PFSK-1 (cell line): ENCODE data around the gene PRPF8.

ENCODE experiments used
- FOXP2 ChIP-seq: optimal IDR thresholded peaks from 2 replicates; pipeline ENCODE3; 2011; ENCODE audit warnings: borderline replicate concordance, control low read depth, inconsistent platforms; ENCODE audit not compliant: insufficient read depth; ENCODE audit errors: extremely low read length, extremely low read depth
- POLR2AphosphoS5 ChIP-seq: IDR thresholded peaks from 2 replicates; pipeline ENCODE4 v1.6.1; 2012; ENCODE audit warnings: low read depth, mild to moderate bottlenecking, control low read depth, low read length, moderate library complexity
- REST ChIP-seq, 2 experiments: IDR thresholded peaks; 2 replicates each; pipeline versions ENCODE4 v1.6.1 to v1.8.0; 2011 to 2012; ENCODE audit warnings: low read depth in 2 of 2, low read length in 2 of 2, control low read depth in 1 of 2, inconsistent platforms in 1 of 2, mild to moderate bottlenecking in 1 of 2, moderate library complexity in 1 of 2; ENCODE audit not compliant: insufficient read depth in 1 of 2
- SIN3A ChIP-seq: IDR thresholded peaks from 2 replicates; pipeline ENCODE4 v1.6.1; 2012; ENCODE audit warnings: mild to moderate bottlenecking, low read length, moderate library complexity, borderline replicate concordance; ENCODE audit not compliant: insufficient read depth
- TAF1 ChIP-seq: IDR thresholded peaks from 2 replicates; pipeline ENCODE4 v1.6.1; 2012; ENCODE audit warnings: low read length, control low read depth, borderline replicate concordance; ENCODE audit not compliant: insufficient read depth

PRPF8 gene

GRCh38 chr17:1695365-1695764, 10.7 kb upstream of the PRPF8 start:
- TF ChIP-seq POLR2AphosphoS5 (no peak), REST (IDR thresholded peaks at IDR 0.05; ENCODE audit: insufficient read depth in 1 of 2, low read depth in 2 of 2, low read length in 2 of 2) (no peak), TAF1 (no peak), FOXP2 (no peak), SIN3A (no peak)

GRCh38 chr17:1693339-1693738, 8.7 kb upstream of the PRPF8 start:
- TF ChIP-seq REST (IDR thresholded peaks at IDR 0.05; ENCODE audit: insufficient read depth in 1 of 2, low read depth in 2 of 2, low read length in 2 of 2), result no peak
- no peak for TF ChIP-seq FOXP2
- TF ChIP-seq SIN3A, result no peak
- TF ChIP-seq TAF1, result no peak
- TF ChIP-seq POLR2AphosphoS5, result no peak

- no peak for TF ChIP-seq REST (IDR thresholded peaks at IDR 0.05; ENCODE audit: insufficient read depth in 1 of 2, low read depth in 2 of 2, low read length in 2 of 2)
- TF ChIP-seq POLR2AphosphoS5, result no peak
- TF ChIP-seq TAF1, result no peak
- no peak for TF ChIP-seq FOXP2
- TF ChIP-seq SIN3A, result no peak
These were observed 6.0 kb upstream of the PRPF8 start for GRCh38 chr17:1690544-1691221.

GRCh38 chr17:1686086-1686485, 1.4 kb upstream of the PRPF8 start:
- TF ChIP-seq POLR2AphosphoS5 (no peak), FOXP2 (no peak), SIN3A (no peak), TAF1 (no peak), REST (IDR thresholded peaks at IDR 0.05; ENCODE audit: insufficient read depth in 1 of 2, low read depth in 2 of 2, low read length in 2 of 2) (no peak)

- TF ChIP-seq SIN3A, result no peak
- no peak for TF ChIP-seq TAF1
- no peak for TF ChIP-seq FOXP2
- no peak for TF ChIP-seq POLR2AphosphoS5
- no peak for TF ChIP-seq REST (IDR thresholded peaks at IDR 0.05; ENCODE audit: insufficient read depth in 1 of 2, low read depth in 2 of 2, low read length in 2 of 2)
These were observed 1.2 kb downstream of the PRPF8 start for GRCh38 chr17:1683459-1683858.
